Stimulated activated CD4-positive, alpha-beta T cell treated with anti-CD3 and anti-CD28 coated beads, Interleukin-15, amount 100 ng/mL, for 48 hours (primary cell): ENCODE results near the gene MMP15.
"Not testable (repeated sequence)": the region's sequence is repeated elsewhere in the genome, so short reads cannot be mapped to it uniquely, and the experiment has no call there.

ENCODE experiments used
- DNase-seq, 2 donors: peaks; one replicate each; pipeline ENCODE4 v3.0.0-alpha.2; 2020; ENCODE audit warnings: low read depth in 2 of 2

MMP15 gene

DNA sequence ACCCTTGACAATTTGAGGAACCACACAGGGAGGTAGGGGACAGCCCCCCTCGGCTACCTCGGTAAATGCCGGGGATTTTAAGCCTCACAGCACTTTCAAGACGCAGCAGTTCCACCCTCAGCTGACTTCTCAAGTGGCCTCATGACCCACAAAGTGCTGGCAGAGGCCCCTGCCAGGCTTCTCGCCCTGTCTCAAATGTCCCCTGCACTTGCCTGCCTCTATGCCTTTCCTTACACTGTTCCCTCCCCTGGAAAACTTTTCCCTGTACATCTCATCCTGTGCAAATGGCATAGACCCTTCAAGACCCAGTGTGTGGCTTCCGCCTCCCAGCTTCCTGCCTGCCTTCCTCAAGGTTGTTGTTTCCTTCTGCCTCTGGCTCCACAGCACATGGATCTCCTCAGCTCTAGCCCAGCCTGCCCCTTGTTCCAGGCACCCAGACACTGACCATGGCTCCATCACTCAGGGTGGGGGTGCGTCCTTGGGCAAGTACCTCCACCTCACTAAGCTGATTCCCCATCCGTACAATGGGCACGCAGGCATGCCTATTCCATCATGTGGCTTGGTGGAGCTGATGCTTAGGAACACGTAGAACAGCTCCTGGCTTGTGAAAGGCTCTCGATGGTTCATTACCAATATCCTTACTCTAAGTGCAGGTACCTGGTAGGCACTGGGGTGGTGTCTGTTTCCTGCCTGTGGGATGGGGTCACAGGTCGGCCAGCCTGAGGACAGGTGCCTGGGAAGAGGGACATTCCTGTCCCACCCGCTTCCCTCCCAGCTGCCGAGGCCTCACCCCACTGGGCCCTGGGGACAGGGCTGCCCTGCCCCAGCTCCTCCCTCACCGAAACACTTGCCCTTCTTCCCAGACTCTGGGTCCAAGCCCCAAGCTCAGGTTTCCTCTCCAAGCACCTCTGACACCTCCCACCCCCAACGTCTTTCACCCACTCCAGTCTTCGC is 24.0 kb downstream of the MMP15 start:
- DNase-seq: no peak

DNA sequence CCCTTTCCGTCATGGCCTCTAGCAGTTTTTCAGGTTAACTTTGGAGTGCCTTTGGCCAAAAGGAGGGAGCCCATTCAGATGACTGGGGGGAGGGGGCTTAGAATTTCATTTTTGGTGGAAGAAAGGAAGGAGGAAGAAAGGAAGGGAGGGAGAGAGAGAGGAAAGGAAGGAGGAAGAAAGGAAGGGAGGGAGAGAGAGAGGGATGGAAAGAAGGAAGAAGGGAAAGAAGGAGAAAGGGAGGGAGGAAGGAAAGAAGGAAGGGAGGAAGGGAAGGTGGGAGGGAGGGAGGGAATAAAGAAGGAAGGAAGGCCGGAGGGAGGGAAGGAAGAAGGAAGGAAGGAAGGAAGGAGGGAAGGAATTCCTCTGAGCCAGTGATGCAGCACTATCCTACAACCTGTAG is 25.7 kb downstream of the MMP15 start:
- DNase-seq: no peak

DNA sequence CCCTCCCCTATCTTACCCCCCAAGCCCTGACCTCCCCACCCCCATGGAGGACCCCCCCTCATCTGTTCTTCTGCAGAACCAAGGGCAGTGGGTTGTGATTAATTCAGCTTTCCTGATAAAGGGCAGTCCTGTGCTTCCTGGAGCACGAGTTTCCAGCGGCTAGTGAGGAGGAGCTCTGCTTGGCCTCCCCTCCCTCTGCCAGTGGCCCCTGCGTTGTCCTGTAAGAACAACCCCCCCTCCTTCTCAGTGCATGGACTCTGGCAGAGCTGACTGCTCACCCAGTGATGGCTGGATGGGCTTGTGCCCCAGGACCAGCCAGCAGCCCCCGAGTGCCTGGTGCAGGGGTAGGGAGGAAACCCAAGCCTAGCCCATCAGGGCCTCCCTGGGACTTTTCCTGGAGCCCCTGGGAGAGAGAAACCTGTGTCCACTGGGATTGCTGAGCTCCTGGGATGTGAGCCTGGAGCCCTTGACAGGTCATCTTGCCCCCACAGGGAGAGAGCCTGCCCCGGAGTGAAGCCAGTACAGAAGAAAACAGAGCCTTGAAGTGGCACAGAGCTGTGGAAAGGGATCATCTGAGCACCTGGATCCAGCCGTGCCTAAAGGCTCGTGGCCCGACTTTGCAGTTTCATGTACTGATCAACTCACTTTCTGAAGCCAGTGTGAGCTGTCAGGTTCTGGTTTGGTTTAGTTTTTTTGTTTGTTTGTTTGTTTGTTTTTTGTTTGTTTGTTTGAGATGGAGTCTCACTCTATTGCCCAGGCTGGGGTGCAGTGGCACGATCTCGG is 26.5 kb downstream of the MMP15 start:
- DNase-seq: no peak

DNA sequence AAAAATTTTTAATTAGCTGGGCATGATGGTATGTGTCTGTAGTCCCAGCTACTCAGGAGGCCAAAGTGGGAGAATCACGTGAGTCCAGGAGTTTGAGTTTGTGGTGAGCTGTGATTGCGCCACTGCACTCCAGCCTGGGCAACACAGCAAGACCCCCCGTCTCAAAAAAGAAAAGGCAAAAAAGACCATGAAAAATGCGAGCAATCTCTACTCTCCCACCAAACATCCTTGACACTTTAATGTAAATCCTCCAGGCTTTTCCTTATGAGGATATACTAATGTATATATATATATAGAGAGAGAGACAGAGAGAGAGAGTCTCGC is 28.1 kb downstream of the MMP15 start:
- no peak for DNase-seq

DNA sequence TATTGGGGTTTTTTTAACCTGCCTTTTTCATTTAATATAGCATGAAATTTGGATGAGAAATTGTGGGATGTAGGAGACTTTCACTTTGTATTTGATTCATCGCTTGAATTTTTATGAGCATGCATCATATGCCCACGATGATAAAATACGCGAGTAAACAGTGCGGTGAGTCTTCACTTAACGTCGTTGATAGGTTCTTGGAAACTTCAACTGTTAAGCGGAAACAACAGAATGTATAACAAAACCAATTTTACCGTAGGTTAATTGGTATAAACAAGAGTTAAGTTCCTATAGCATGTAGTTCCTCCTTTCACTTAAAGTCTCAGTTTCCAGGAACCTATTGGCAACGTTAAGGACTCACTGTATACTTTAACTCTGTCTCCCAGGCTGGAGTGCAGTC is 28.7 kb downstream of the MMP15 start:
- DNase-seq: no peak

DNA sequence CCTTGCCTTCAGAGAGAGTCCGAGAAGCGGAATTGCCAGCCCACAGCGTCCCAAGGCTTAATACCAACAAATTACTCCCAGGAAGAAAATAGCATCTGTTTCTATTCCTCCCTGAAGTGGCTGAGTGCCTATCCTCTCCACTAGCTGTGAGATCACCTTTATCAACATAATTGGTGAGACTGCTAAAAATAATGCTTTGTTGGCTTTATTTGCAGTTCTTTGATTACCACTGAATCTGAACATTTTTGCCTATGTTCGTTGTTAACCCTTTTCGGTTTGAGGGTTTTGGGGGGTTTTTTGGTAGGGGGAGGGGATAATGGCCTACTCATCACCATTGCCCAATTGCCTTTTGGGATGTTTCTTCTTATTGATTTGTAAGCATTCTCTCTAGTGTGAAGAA is 31.0 kb downstream of the MMP15 start:
- DNase-seq: no peak

DNA sequence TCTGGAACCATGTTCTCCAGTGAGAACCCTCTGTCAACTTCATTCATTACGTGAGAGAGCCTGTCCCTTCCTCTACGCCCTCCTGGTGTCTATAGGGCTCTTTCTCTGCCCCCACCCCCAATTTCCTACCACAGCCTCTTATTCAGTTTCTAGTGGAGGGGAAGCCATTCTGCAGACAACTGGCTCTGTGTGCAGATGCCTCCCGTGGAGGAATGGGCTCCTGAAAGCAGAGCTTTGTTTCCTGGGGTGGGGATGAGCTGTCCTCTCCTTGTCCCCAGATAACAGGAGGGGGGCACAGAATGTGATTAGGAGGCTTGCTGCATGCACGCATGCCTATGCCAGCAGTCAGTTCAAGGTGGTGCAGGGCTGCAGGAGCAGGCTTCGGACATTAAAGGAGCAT is 31.6 kb downstream of the MMP15 start:
- DNase-seq: no peak

DNA sequence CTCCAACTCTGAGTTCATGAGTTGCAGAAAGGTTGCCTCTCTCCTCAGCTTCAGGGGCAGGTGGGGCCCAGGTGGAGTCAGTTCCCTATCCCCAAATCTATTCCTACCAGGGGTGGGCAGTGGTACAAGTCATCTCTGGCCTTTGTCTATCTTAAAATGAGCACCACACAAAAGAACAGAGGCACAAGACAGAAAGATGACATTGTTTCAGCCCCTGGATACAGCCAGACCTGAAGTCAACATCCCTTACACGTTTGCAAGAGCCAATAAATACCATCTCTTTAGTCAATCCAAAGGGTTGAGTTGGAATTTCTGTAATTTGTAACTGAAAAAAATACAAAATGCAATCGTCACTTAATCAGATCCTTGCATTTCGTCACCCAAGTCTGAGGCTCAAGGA is 32.2 kb downstream of the MMP15 start:
- DNase-seq: no peak

DNA sequence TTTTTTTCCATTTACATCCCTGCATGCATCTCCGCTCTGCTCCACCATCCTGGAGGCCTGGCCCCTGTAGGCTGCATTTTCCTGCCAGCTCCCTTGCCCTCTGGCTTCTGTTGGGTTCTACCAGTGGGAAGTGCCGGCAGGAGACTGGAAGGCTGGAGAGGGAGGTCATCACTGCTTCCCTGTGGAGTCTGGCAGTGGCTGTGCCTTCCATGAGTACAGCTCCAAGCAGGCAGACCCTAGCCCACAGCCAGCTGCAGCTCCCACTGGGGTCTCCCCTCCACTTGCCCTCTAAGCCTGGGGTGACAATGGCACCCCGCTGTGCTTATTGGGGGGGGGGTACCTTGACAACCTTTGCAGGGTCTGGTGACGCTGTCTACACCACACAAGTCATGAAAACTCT is 37.3 kb downstream of the MMP15 start:
- DNase-seq: no peak

DNA sequence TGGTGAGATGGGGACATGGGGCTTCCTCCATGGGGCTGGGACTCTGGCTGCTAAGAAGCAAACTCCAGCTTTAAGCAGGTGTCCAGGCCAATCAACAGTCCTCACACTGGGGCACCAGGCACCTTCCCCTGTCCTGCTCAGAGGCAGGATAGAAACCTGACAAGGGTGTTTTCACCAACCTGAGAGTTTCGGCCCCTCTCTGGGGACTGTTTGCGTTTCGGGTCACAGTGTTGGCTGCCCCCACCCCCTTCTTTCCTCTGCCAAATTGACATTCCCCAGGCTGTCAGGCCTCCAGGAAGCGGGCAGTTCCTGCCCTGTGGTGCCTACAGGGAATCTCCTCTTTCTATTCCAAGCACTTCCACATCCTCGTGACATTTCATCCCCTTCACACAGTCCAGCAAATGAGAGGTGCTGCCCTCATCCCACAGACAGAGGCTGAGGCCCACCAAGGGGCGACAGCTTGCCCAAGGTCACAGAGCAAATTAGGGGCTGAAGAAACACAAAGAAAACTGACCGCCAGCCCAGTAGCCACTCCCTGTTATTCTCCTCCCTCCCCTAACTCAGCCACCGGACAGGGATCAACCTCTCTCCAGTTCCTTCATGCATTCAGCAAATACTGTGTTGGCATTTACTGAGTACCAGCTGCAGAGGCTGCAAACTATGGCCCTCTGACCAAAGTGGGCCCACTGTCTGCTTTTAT is 38.0 kb downstream of the MMP15 start:
- no peak for DNase-seq

DNA sequence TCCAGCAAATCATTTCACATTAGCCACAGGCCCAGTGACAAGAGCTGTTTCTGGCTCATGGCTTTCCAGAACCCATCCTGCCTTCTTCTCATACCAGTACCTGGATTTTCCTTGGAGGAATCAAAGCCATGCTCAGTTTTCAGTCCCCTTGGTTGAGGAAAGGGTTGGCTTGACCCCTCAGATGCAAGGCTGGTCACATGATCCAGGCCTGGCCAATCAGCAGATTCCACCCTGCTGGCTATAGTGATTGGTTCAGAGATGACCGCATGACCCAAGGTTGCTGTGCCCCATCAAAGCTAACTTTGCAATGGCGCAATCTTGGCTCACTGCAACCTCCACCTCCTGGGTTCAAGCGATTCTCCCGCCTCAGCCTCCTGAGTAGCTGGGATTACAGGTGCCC is 45.0 kb downstream of the MMP15 start:
- no peak for DNase-seq

DNA sequence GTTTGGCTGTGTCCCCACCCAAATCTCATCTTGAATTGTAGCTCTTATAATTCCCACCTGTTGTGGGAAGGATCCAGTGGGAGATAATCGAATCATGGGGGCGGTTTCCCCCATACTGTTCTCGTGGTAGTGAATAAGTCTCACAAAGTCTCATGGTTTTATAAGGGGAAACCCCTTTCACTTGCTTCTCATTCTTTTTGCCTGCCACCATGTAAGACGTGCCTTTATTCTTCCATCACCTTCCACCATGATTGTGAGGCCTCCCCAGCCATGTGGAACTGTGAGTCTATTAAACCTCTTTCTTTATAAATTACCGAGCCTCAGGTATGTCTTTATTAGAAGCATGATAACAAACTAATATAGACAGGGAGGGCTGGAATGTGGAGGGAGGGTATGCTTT is 46.6 kb downstream of the MMP15 start:
- not testable (repeated sequence) for DNase-seq

DNA sequence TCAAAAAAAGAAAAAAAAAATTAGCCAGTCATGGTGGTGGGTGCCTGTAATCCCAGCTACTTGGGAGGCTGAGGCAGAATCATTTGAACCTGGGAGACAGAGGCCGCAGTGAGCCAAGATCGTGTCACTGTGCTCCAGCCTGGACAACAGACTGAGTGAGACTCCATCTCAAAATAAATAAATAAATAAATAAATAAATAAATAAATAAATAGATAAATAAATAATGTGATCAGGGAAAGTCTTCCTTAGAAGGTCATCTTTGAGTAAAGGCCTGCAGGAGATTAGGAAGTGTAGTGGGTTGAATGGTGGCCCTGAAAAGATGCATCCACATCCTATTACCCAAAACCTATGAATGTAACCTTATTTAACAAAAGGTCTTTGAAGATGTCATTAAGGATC is 47.5 kb downstream of the MMP15 start:
- DNase-seq: not testable (repeated sequence)

DNA sequence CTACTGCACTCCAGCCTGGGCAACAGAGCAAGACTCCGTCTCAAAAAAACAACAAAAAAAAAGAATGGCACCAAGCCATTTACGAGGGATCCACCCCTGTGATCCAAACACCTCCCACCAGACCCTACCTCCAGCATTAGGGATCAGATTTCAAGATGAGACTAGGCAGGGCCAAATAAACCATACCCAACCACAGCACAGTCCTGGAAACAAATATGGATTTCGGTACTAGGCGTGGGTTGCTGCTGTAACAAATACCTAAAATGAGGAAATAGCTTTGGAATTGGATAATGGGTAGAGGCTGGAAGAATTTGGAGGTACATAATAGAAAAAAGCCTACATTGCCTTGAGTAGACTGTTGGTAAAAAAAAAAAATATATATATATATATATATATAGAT is 49.1 kb downstream of the MMP15 start:
- DNase-seq: no peak

DNA sequence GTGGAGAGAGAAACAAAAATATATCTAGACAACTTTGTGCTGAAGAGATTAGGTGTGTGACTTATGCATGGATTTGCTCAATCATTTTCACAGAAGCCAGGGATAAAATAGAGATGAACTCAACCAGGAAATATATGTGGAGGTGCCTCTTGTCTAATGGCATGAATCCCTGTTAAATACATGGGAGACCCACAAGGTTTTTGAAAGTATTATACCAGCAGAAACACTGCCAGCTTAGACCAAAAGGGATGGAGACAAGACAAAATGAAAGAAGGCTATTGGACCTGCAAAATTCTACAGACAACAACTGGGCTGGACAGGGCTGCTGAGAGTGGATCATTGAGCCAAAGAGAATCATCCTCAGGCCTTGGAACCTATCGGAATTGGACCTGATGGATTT is 51.0 kb downstream of the MMP15 start:
- DNase-seq: no peak

DNA sequence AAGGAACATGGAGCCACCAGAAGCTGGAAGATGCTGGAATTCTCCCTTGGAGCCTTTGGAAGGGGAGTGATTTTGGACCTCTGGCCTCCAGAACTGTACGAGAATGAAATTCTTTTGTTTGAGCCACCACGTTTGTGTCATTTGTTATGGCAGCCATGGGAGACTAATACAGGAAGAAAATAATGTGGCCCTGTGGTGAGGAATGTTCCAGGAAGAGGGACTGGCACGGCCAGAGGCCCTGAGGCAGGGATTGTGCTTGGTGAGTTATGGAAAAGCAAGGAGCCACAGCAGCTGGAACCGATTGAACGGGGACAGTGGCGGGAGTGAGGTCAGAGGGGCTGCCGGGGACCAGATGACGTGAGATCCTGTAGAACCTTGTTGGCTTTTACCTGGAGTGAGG is 52.2 kb downstream of the MMP15 start:
- no peak for DNase-seq

DNA sequence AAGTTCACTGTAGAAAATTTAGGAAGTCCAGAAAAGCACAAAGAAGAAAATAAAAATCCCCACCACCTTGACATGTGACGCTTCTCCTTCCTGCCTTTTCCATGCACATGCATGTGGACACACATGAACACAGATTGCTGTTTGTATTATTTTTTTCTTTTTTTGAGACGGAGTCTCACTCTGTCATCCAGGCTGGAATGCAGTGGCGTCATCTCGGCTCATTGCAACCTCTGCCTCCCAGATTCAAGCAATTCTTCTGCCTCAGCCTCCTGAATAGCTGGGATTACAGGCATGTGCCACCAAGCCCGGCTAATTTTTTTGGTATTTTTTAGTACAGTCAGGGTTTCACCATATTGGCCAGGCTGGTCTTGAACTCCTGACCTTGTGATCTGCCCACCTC is 55.1 kb downstream of the MMP15 start:
- DNase-seq: not testable (repeated sequence)

DNA sequence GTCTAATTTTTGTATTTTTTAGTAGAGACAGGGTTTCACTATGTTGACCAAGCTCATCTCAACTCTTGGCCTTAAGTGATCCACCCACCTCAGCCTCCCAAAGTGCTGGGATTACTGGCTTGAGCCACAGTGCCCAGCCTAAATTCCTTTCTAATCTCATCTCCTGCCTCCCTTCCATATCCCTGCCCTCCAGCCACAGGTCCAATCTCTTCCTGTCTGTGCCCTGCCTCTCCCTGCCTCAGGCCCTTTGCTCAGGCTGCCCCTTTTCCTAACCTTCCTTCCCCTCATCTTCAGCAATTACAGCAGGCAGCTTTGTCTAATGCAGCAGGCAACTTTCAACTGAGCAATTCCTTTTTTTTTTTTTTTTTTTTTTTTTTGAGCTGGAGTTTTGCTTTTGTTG is 56.8 kb downstream of the MMP15 start:
- no peak for DNase-seq

DNA sequence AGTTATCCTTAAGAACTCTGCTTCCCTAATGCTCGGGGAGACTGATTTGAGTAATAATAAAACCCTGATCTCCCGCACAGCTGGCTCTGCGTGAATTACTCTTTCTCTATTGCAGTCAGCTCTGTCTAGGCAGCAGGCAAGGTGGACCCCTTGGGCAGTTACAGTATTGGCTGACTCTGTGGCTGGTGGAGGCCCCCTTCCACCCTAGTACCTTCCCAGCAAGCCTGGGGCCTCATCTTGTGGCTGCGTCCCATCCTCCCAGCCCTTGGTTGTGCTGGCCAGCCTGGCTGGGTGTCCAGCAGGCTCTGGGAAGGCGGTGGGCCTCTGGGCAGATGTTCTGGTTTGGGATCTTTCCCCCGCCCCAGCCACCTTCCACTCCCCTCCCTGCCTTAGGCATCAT is 59.1 kb downstream of the MMP15 start:
- no peak for DNase-seq

DNA sequence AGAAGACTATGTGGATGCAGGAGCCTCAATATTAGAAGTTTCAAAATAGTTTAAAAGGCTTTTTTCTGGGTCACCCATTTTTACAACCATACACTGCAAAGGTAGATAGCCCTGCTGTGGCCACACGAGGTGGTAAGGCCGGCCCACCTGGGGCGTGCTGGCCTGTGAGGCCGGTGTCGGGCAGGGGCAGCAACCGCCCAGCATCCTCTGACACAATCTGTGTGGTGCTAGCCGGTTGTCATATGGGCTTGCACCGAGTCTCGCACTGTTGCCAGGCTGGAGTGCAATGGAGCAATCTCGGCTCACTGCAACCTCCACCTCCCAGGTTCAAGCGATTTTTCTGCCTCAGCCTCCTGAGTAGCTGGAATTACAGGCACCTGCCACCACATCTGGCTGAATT is 59.6 kb downstream of the MMP15 start:
- no peak for DNase-seq

DNA sequence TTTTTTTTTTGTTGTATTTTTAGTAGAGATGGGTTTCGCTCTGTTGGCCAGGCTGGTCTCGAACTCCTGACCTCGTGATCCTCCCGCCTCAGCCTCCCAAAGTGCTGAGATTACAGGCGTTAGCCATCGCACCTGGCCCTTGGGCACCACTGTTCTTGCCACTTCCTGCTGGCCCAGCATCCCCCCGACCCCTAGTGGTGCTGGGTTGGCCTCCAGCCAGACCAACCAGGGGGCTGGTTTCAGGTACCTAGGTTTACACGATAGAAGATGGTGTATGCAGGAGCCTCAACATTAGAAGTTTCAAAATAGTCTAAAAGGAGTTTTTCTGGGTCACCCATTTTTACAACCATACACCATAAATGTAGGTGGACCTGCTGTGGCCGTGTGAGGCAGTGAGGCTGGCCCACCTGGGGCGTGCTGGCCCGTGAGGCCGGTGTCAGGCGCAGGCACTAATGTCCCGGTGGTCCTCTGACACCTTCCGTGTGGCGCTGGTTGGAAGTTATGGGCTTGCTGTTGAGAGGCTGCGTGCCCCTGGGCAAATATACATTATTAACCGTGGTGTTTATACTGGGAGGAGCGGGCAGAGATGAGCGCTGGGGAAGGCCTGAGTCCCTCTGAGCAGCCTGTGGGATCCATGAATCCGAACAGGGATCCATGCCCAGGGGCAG is 60.2 kb downstream of the MMP15 start:
- DNase-seq: no peak
